ENCODE data around the gene NOSIP.

Gene NOSIP

DNA sequence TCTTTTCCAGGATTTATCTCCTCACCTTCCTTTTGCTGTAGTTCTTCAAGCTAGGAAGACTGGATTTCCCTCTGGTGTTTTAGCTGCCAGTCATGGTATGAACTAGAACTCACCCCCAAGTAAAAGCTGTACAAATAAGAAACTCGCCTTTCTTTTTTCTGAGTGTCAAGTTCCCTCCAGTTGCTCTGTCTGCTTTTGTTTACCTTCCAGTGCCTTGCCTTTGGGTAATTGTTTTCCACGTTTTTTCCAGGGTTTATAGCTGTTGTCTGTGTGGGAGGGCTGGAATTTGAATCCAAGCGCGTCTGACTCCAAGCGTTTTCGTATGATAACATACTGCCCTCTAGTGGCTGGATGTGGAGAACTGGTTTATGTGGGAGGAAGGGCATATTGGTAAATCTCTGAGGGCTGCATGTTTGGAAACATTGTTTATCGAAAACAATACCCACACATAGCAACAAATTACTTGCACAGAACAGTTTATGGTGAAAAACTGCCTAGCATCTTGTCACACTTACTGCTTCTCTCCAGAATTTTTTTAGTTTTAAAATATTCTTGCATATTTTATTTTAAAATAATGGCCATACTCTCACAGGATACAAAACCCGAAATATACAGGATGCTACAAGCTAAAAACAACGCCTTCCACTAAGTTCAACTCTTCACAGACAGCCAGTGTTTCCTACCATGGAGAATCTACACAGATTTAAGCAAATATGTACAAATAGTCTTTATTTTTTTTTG, 33.4 kb downstream of the NOSIP start:
- peak in 1 of 2 donors; percentile 56 for DNase-seq (ENCODE audit: low read depth in 2 of 2)

GRCh38 chr19:49544154-49544553, 36.2 kb downstream of the NOSIP start:
- no peak for DNase-seq (ENCODE audit: low read depth in 2 of 2)

- DNase-seq (ENCODE audit: low read depth in 2 of 2), result no peak
These were observed 37.3 kb downstream of the NOSIP start for GRCh38 chr19:49543032-49543431.

DNA sequence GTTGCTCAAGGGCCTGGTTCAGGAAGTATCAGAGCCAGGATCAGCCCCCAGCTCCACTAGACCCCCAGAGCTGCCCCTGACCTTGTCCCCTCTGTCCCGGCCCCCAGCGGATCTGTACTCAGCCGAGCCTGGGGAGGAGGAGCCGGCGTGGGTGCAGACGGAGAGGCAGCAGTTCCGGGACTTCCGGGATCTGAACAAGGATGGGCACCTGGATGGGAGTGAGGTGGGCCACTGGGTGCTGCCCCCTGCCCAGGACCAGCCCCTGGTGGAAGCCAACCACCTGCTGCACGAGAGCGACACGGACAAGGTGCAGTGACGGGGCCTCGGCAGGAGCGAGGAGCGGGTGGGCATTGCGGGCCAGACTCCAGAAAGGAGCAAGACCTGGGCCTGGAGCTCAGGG, 37.9 kb downstream of the NOSIP start:
- DNase-seq (ENCODE audit: low read depth in 2 of 2), result no peak

DNA sequence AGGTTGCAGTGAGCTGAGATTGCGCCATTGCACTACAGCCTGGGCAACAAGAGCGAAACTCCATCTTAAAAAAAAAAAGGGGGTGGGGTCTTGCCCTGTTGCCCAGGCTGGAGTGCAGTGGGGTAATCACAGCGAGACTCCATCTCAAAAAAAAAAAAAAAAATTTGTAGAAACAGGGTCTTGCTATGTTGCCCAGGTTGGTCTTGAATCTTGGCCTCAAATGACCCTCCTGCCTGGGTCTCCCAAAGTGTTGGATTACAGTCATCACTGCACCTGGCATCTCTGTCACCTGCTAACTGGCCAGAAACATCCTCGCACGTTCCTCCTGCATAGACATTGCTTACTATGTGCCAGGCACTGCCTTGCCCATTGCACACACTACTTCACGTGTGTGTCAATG, 38.4 kb downstream of the NOSIP start:
- no peak for DNase-seq (ENCODE audit: low read depth in 2 of 2)

DNA sequence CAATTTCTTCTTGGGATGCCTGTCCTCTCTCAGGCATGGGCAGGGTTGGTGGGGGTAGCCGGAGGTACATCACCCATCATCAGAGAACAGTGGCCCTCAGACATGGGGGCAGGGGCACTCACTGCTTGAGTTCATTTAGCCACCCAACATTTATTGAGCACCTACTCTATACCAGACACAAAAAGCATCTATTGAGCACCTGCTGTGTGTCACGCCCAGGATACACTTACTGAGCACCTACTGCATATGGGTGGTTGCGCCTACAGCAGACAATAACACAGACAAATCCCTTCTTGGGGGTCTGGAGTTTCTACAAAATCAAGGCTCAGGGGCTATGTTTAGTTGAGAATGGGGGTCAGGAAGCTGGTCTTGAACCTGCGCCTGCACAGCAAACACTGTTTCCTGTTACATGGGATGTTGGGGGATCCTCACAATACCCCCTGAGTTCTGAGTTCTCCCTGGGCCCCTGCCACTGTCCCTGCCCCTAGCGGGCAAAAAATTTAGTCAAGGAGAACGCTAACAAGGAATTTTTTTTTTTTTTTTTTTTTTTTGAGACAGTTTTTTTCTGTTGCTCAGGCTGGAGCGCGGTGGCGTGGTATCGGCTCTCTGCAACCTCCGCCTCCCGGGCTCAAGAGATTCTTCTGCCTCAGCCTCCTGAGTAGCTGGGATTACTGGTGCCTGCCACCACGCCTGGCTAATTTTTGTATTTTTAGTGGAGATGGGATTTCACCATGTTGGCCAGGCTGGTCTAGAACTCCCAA, 41.0 kb downstream of the NOSIP start:
- DNase-seq (ENCODE audit: low read depth in 2 of 2), result no peak

- no peak for DNase-seq (ENCODE audit: low read depth in 2 of 2)
These were observed 41.7 kb downstream of the NOSIP start for GRCh38 chr19:49538643-49539042.

- DNase-seq (ENCODE audit: low read depth in 2 of 2), result no peak
These were observed 43.4 kb downstream of the NOSIP start for GRCh38 chr19:49536921-49537462.

- no peak for DNase-seq (ENCODE audit: low read depth in 2 of 2)
These were observed 45.5 kb downstream of the NOSIP start for GRCh38 chr19:49534632-49535385.

DNA sequence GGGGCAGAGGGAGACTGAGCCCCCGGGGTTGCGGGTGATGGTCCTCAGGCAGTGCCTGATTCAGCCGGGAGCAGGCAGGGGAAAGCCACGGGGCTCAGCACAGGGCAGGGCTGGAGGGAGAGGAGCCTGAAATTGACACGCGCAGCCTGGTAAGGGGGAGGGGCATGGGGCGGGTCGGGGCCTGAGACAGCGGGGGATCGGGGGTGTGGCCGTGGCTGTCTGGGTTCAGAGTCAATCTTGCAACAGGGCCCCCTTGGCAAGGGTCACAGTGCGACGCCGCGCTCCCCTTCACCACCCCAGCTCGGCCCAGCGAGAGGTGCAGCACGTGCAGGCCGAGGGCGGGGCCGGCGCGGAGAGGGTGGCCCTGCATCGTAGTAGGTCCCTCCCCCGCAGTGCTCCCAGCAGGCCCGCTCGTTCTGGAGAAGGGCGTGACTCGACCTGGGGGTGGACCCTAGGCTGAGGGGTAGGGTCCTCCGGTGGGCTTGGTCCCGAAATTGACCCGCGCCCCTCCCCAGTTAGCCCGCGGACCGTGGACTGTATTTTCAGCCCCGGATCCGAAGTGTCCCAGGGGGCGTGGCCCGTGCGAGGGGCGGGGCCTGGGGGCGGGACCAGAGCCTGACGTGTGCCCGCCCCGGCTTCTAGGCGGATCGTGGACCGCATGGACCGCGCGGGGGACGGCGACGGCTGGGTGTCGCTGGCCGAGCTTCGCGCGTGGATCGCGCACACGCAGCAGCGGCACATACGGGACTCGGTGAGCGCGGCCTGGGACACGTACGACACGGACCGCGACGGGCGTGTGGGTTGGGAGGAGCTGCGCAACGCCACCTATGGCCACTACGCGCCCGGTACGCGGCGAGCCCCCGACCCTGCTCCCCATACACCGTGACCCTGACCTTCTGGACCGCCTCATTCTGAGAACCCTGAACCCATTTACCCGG, 46.5 kb downstream of the NOSIP start:
- peak; percentile 79 to 82 for DNase-seq (ENCODE audit: low read depth in 2 of 2)

- DNase-seq (ENCODE audit: low read depth in 2 of 2), result no peak
These were observed 49.6 kb downstream of the NOSIP start for GRCh38 chr19:49530708-49531107.

- no peak for DNase-seq (ENCODE audit: low read depth in 2 of 2)
These were observed 52.1 kb downstream of the NOSIP start for GRCh38 chr19:49528211-49528771.

DNA sequence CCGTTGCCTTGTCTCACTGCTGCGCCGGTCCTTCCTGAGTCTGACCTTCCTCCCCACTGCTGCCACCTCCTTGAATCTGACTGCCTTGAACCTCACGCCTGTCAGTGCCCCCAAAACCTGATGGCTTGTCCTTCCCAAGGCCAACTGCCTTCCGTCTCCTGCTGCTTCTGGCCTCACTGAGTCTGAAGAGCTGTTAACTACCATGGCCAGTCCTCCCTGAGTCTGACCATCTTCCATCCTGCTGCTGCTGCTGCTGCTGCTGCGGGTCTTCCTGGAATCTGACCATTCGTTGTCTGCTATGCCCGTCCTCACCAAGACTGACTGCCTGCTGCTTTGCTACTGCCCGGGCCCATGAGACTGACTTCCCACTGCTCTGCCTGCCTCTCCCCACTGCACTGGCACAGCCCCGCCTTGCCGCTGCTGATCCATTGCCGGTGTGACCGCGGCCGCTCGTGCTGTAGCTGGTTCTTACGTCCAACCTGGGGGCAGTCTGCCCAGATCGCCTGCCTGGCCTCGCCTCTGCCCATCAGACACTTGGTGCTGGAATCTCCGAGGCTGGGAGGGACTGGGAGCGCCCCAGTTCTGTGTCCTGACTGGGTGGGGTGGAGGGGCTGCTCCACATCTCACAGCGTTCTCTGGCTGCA, 55.4 kb downstream of the NOSIP start:
- DNase-seq (ENCODE audit: low read depth in 2 of 2), result no peak

- no peak for DNase-seq (ENCODE audit: low read depth in 2 of 2)
These were observed 59.5 kb downstream of the NOSIP start for GRCh38 chr19:49520705-49521319.

DNA sequence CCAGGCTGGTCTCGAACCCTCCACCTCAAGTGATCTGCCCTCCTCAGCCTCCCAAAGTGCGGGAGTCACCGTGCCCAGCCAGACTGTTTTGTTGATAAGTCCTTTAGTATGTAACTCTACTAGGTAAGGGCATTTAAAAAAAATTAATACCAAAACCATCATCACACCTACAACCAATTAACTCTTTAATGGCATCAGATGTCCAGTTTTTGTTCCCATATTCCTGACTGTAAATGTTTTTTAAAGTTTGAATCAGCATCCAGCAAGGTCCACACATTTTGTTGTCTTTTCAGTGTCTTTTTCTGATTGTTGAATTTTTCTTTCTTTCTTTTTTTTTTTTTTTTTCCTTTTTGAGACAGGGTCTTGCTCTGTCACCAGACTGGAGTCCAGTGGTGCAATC, 62.3 kb downstream of the NOSIP start:
- DNase-seq (ENCODE audit: low read depth in 2 of 2), result no peak

- no peak for DNase-seq (ENCODE audit: low read depth in 2 of 2)
These were observed 64.6 kb downstream of the NOSIP start for GRCh38 chr19:49515767-49516166.

- no peak for DNase-seq (ENCODE audit: low read depth in 2 of 2)
These were observed 66.2 kb downstream of the NOSIP start for GRCh38 chr19:49514151-49514550.

GRCh38 chr19:49513746-49514118, 66.6 kb downstream of the NOSIP start:
- DNase-seq (ENCODE audit: low read depth in 2 of 2), result no peak

GRCh38 chr19:49512970-49513745, 67.2 kb downstream of the NOSIP start:
- DNase-seq (ENCODE audit: low read depth in 2 of 2), result no peak
